Anterior cingulate cortex (tissue), 58 donors: ENCODE results near the gene SP3.

ENCODE experiments used
- DNase-seq, 58 donors: peaks; one replicate each; lab custom pipeline; 2025; lab: John Stamatoyannopoulos, UW

The SP3 gene

GRCh38 chr2:173997753-173998152 lies 32.6 kb upstream of the SP3 start:
- DNase-seq = no peak

- DNase-seq = peak in 34 of 58 donors; percentile 1 to 65 (median 22)
These were observed 32.1 kb upstream of the SP3 start for GRCh38 chr2:173997269-173997668.

- DNase-seq = no peak
These were observed 31.6 kb upstream of the SP3 start for GRCh38 chr2:173996766-173997165.

GRCh38 chr2:173993459-173993858 lies 28.3 kb upstream of the SP3 start:
- no peak for DNase-seq

GRCh38 chr2:173991856-173992588 lies 26.8 kb upstream of the SP3 start:
- no peak for DNase-seq

- DNase-seq = peak in 17 of 58 donors; percentile 3 to 50 (median 10)
These were observed 26.0 kb upstream of the SP3 start for GRCh38 chr2:173990970-173991819.

- no peak for DNase-seq
These were observed 25.1 kb upstream of the SP3 start for GRCh38 chr2:173990245-173990644.

GRCh38 chr2:173989884-173990215 lies 24.7 kb upstream of the SP3 start:
- no peak for DNase-seq

- no peak for DNase-seq
These were observed 24.1 kb upstream of the SP3 start for GRCh38 chr2:173989160-173989883.

- DNase-seq = no peak
These were observed 21.6 kb upstream of the SP3 start for GRCh38 chr2:173986805-173987204.

GRCh38 chr2:173985605-173985992 lies 20.4 kb upstream of the SP3 start:
- DNase-seq = no peak

GRCh38 chr2:173984866-173985604 lies 19.9 kb upstream of the SP3 start:
- no peak for DNase-seq

GRCh38 chr2:173983391-173983871 lies 18.3 kb upstream of the SP3 start:
- DNase-seq = peak in 13 of 58 donors; percentile 11 to 76 (median 35)

GRCh38 chr2:173982918-173983317 lies 17.7 kb upstream of the SP3 start:
- DNase-seq = peak in 46 of 58 donors; percentile 7 to 76 (median 38)

- no peak for DNase-seq
These were observed 17.1 kb upstream of the SP3 start for GRCh38 chr2:173982182-173982714.

- DNase-seq = no peak
These were observed 16.3 kb upstream of the SP3 start for GRCh38 chr2:173981520-173981919.

- no peak for DNase-seq
These were observed 14.7 kb upstream of the SP3 start for GRCh38 chr2:173979751-173980351.

- DNase-seq = no peak
These were observed 13.3 kb upstream of the SP3 start for GRCh38 chr2:173978447-173978846.

- no peak for DNase-seq
These were observed 7.5 kb upstream of the SP3 start for GRCh38 chr2:173972636-173973035.

- no peak for DNase-seq
These were observed 7.0 kb upstream of the SP3 start for GRCh38 chr2:173972165-173972564.
